ENCODE results near the gene PBRM1.
A peak's percentile ranks its signal among the peaks of the same experiment; 100 is the strongest.

Gene PBRM1

GRCh38 chr3:52670621-52671521, 14.8 kb downstream of the PBRM1 start:
- DNase-seq (ENCODE audit: low spot score) = no peak

GRCh38 chr3:52663098-52663497, 22.6 kb downstream of the PBRM1 start:
- no peak for DNase-seq (ENCODE audit: low spot score)

GRCh38 chr3:52660046-52660445, 25.7 kb downstream of the PBRM1 start:
- no peak for DNase-seq (ENCODE audit: low spot score)

- DNase-seq (ENCODE audit: low spot score) = no peak
These were observed 29.8 kb downstream of the PBRM1 start for GRCh38 chr3:52655895-52656294.

- no peak for DNase-seq (ENCODE audit: low spot score)
These were observed 34.1 kb downstream of the PBRM1 start for GRCh38 chr3:52651592-52651991.

- no peak for DNase-seq (ENCODE audit: low spot score)
These were observed 35.3 kb downstream of the PBRM1 start for GRCh38 chr3:52650439-52650838.

GRCh38 chr3:52649461-52650210, 36.1 kb downstream of the PBRM1 start:
- DNase-seq (ENCODE audit: low spot score) = no peak

- no peak for DNase-seq (ENCODE audit: low spot score)
These were observed 40.2 kb downstream of the PBRM1 start for GRCh38 chr3:52645549-52645948.

- DNase-seq (ENCODE audit: low spot score) = no peak
These were observed 49.0 kb downstream of the PBRM1 start for GRCh38 chr3:52636673-52637072.

GRCh38 chr3:52633786-52634185, 51.9 kb downstream of the PBRM1 start:
- DNase-seq (ENCODE audit: low spot score) = no peak

- DNase-seq (ENCODE audit: low spot score) = no peak
These were observed 60.7 kb downstream of the PBRM1 start for GRCh38 chr3:52625041-52625440.

- no peak for DNase-seq (ENCODE audit: low spot score)
These were observed 62.4 kb downstream of the PBRM1 start for GRCh38 chr3:52623234-52623792.

GRCh38 chr3:52620580-52620979, 65.1 kb downstream of the PBRM1 start:
- DNase-seq (ENCODE audit: low spot score) = no peak

GRCh38 chr3:52615166-52615565, 70.5 kb downstream of the PBRM1 start:
- DNase-seq (ENCODE audit: low spot score) = no peak

GRCh38 chr3:52614689-52615088, 71.0 kb downstream of the PBRM1 start:
- DNase-seq (ENCODE audit: low spot score) = no peak

- DNase-seq (ENCODE audit: low spot score) = no peak
These were observed 76.3 kb downstream of the PBRM1 start for GRCh38 chr3:52609316-52609815.

GRCh38 chr3:52608337-52608736, 77.4 kb downstream of the PBRM1 start:
- DNase-seq (ENCODE audit: low spot score) = no peak

GRCh38 chr3:52606373-52607085, 79.2 kb downstream of the PBRM1 start:
- peak; percentile 6 for DNase-seq (ENCODE audit: low spot score)

- DNase-seq (ENCODE audit: low spot score) = no peak
These were observed 85.5 kb downstream of the PBRM1 start for GRCh38 chr3:52600258-52600657.

- peak; percentile 96 for DNase-seq (ENCODE audit: low spot score)
These were observed 89.0 kb downstream of the PBRM1 start for GRCh38 chr3:52596658-52597265.

- peak; percentile 28 for DNase-seq (ENCODE audit: low spot score)
These were observed 92.6 kb downstream of the PBRM1 start for GRCh38 chr3:52593103-52593502.

Data from Ammon's horn (tissue), 1 donor.